ENCODE data around the gene NKAIN4. TPM values are rescaled to one million over a fixed set of nuclear protein-coding genes. Genes with fewer than 3 reads are reported as not detected.

NKAIN4 gene
- total and polyA plus RNA-seq, 2 donors (not counting 1 experiment from before 2014, with no cell fraction given), result not detected

DNA sequence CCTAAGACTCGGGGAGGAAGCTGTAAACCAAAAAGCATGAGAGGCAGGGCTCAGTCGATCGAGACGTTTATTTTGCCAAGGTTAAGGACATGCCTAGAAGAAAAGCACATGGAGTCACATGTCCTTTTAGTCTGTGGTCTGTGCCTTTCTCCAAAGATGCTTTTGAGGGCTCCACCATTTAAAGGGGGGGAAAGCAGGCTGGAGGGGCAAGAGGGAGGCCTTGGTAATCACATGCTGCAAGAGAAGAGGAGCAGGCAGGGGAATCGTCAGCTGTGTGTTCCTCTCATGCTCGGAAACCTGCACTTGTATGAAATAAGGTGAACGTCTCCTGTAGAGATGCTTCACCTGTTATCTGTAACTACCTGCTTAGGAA lies 29.2 kb downstream of the NKAIN4 start:
- Mint-ChIP-seq H3K4me1 (no peaks in the 10 kb centered on the region), H3K27ac (no peak overlapping the region), H3K27me3 (peaks cover 27% of the 10 kb centered on the region), H3K9me3 (ENCODE audit: insufficient read depth) (no peaks in the 10 kb centered on the region), H3K4me3 (no peak overlapping the region)
- no peak for TF ChIP-seq EZH2 (IDR thresholded peaks at IDR 0.05; ENCODE audit: borderline replicate concordance, insufficient read depth, low read depth, low read length, poor library complexity, severe bottlenecking)
- POLR2A ChIA-PET, result no interaction called here
- Histone ChIP-seq H3K27ac (ENCODE audit: low read length in 2 of 2) (no peak overlapping the region), H3K27me3 (replicated peaks in 1 of 4; ENCODE audit: control extremely low read depth in 1 of 4, control insufficient read depth in 3 of 4, insufficient read depth in 4 of 4, low read length in 3 of 4) (peaks cover 0 to 21% (median 1%) of the 10 kb centered on the region in 4 experiments), H3K9me3 (ENCODE audit: control extremely low read depth in 1 of 3, control insufficient read depth in 2 of 3, insufficient read depth in 1 of 3, low read length in 2 of 3) (no peaks in the 10 kb centered on the region), H4K20me1 (ENCODE audit: control insufficient read depth, insufficient read depth, low read length, poor library complexity, severe bottlenecking) (no peaks in the 10 kb centered on the region), H3K4me1 (ENCODE audit: control insufficient read depth in 2 of 2, insufficient read depth in 2 of 2, low read length in 2 of 2) (no peaks in the 10 kb centered on the region), H3K4me2 (replicated peaks; ENCODE audit: low read depth, low read length, poor library complexity, severe bottlenecking) (no peak overlapping the region), H3K79me2 (ENCODE audit: control insufficient read depth, insufficient read depth, low read length) (no peaks in the 10 kb centered on the region), H3K9ac (ENCODE audit: low read length) (no peak overlapping the region), H2AFZ (ENCODE audit: insufficient read depth, low read depth, low read length, poor library complexity, severe bottlenecking) (no peak overlapping the region), H3K4me3 (ENCODE audit: control extremely low read depth in 1 of 5, extremely low read depth in 1 of 5, insufficient read depth in 1 of 5, low read depth in 2 of 5, low read length in 4 of 5) (no peak overlapping the region), H3K36me3 (replicated peaks in 1 of 2; ENCODE audit: control extremely low read depth in 1 of 2, control insufficient read depth in 1 of 2, extremely low read depth in 1 of 2, insufficient read depth in 2 of 2, low read length in 1 of 2) (no peaks in the 10 kb centered on the region)
- intact Hi-C loops (cut with micrococcal nuclease), result no loop called here
- WGBS (ENCODE audit: insufficient coverage), result 30% methylated on average over 6 of the region's 7 CpGs
- no peak for DNase-seq
- CTCF ChIA-PET, result interaction anchor here (2.0 to 3.4 kb wide), 5 partner anchors 10 to 156 kb away, joined by 4 to 35 read pairs (median 21); partner anchors contain the start of gene BIRC7
- no peak for ATAC-seq (ENCODE audit: low read depth)

DNA sequence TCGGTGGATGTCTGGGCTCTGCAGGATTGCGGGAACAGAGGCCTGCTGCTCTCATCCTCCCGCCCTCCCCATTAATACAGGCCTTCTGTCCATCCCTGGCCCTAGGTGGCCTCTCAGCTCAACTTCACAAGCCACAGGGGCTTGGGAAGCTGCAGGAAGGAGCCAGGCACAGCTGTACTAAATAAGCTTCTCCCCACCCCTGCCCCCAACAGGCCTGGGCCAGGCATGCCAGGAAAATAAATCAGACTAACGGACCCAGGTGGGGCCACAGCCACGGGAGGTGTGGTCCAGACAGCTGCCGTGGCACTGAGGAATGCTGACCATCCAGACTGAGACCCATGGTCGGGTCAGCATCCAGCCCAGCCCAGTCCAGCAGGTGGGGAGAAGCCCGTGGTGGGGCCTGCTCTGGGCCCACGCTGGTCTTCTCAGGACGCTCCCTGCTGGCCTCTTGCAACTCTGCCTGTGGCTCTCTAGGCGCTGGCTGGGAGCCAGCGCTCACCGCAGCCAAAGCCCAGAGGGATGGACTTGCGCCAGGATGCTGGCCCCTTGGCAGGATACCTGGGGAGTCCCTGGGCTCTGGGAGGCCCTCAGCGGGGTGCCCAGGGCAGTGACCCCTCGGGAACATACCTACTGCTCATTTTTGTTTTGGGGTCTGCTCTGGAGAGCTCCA lies 29.7 kb downstream of the NKAIN4 start:
- 48% methylated on average over 16 of the region's 16 CpGs for WGBS (ENCODE audit: insufficient coverage)

More for the DNA sequence above, 29.7 kb downstream of the NKAIN4 start:
- Histone ChIP-seq H3K79me2 (ENCODE audit: control insufficient read depth, insufficient read depth, low read length) (no peaks in the 10 kb centered on the region), H3K4me1 (ENCODE audit: control insufficient read depth in 2 of 2, insufficient read depth in 2 of 2, low read length in 2 of 2) (no peaks in the 10 kb centered on the region), H2AFZ (ENCODE audit: insufficient read depth, low read depth, low read length, poor library complexity, severe bottlenecking) (no peak overlapping the region), H3K27ac (ENCODE audit: low read length in 2 of 2) (no peak overlapping the region), H3K36me3 (replicated peaks in 1 of 2; ENCODE audit: control extremely low read depth in 1 of 2, control insufficient read depth in 1 of 2, extremely low read depth in 1 of 2, insufficient read depth in 2 of 2, low read length in 1 of 2) (no peaks in the 10 kb centered on the region), H3K4me3 (ENCODE audit: control extremely low read depth in 1 of 5, extremely low read depth in 1 of 5, insufficient read depth in 1 of 5, low read depth in 2 of 5, low read length in 4 of 5) (no peak overlapping the region), H3K9me3 (ENCODE audit: control extremely low read depth in 1 of 3, control insufficient read depth in 2 of 3, insufficient read depth in 1 of 3, low read length in 2 of 3) (no peaks in the 10 kb centered on the region), H3K27me3 (replicated peaks in 1 of 4; ENCODE audit: control extremely low read depth in 1 of 4, control insufficient read depth in 3 of 4, insufficient read depth in 4 of 4, low read length in 3 of 4) (peaks cover 0 to 17% (median 0%) of the 10 kb centered on the region in 4 experiments), H3K4me2 (replicated peaks; ENCODE audit: low read depth, low read length, poor library complexity, severe bottlenecking) (no peak overlapping the region), H3K9ac (ENCODE audit: low read length) (no peak overlapping the region), H4K20me1 (ENCODE audit: control insufficient read depth, insufficient read depth, low read length, poor library complexity, severe bottlenecking) (no peaks in the 10 kb centered on the region)
- Mint-ChIP-seq H3K9me3 (ENCODE audit: insufficient read depth) (no peaks in the 10 kb centered on the region), H3K27me3 (peaks cover 23% of the 10 kb centered on the region), H3K4me1 (no peaks in the 10 kb centered on the region), H3K27ac (no peak overlapping the region), H3K4me3 (no peak overlapping the region)
- intact Hi-C loops (cut with micrococcal nuclease), result no loop called here
- DNase-seq (no peak), ATAC-seq (ENCODE audit: low read depth) (no peak)
- TF ChIP-seq, protein P1, sequence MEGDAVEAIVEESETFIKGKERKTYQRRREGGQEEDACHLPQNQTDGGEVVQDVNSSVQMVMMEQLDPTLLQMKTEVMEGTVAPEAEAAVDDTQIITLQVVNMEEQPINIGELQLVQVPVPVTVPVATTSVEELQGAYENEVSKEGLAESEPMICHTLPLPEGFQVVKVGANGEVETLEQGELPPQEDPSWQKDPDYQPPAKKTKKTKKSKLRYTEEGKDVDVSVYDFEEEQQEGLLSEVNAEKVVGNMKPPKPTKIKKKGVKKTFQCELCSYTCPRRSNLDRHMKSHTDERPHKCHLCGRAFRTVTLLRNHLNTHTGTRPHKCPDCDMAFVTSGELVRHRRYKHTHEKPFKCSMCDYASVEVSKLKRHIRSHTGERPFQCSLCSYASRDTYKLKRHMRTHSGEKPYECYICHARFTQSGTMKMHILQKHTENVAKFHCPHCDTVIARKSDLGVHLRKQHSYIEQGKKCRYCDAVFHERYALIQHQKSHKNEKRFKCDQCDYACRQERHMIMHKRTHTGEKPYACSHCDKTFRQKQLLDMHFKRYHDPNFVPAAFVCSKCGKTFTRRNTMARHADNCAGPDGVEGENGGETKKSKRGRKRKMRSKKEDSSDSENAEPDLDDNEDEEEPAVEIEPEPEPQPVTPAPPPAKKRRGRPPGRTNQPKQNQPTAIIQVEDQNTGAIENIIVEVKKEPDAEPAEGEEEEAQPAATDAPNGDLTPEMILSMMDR (IDR thresholded peaks at IDR 0.05), result no peak
- no peak for TF ChIP-seq EZH2 (IDR thresholded peaks at IDR 0.05; ENCODE audit: borderline replicate concordance, insufficient read depth, low read depth, low read length, poor library complexity, severe bottlenecking)
- ChIA-PET CTCF (interaction anchor here (1.1 to 3.4 kb wide), 9 partner anchors 10 to 213 kb away, joined by 3 to 35 read pairs (median 7); partner anchors contain the start of gene BIRC7), POLR2A (no interaction called here)
